ENCODE data around the gene IRF9. TPM values are rescaled to one million over a fixed set of nuclear protein-coding genes. Genes with fewer than 3 reads are reported as not detected.

Gene IRF9
- total and polyA plus RNA-seq, 2 of the 13 experiments (the other 11 are each of a cell fraction or from before 2014, with no cell fraction given) = 14.9 to 49.7 TPM

- TF ChIP-seq E2F2 (CRISPR knock-in tag; IDR thresholded peaks at IDR 0.05; ENCODE audit: borderline replicate concordance) (peak; percentile 15; the same call in 1 of the 2 replicates), ZSCAN25 (CRISPR knock-in tag; IDR thresholded peaks at IDR 0.05) (no peak), ZFP41 (CRISPR knock-in tag; IDR thresholded peaks at IDR 0.05; ENCODE audit: borderline replicate concordance) (peak; percentile 36; the same call in 1 of the 2 replicates), SP140L (CRISPR knock-in tag; IDR thresholded peaks at IDR 0.05; ENCODE audit: borderline replicate concordance) (no peak), GABPA (IDR thresholded peaks at IDR 0.05; ENCODE audit: low read depth, low read length) (no peak), GABPA (CRISPR knock-in tag; IDR thresholded peaks at IDR 0.05; ENCODE audit: low read depth) (no peak), SRSF9 (IDR thresholded peaks at IDR 0.05; ENCODE audit: borderline replicate concordance, insufficient read depth, low read depth, low read length, poor library complexity, severe bottlenecking) (no peak), ZNF256 (CRISPR knock-in tag; conservative IDR thresholded peaks at IDR 0.05) (0 out of 2 replicates have a peak, but pooled peaks have one; percentile 21), JUNB (CRISPR knock-in tag; IDR thresholded peaks at IDR 0.05; ENCODE audit: borderline replicate concordance) (no peak), ZNF768 (CRISPR knock-in tag; IDR thresholded peaks at IDR 0.05) (no peak), TSC22D2 (CRISPR knock-in tag; IDR thresholded peaks at IDR 0.05; ENCODE audit: borderline replicate concordance) (no peak), ZBTB25 (CRISPR knock-in tag; IDR thresholded peaks at IDR 0.05) (no peak), ZNF512B (CRISPR knock-in tag; IDR thresholded peaks at IDR 0.05; ENCODE audit: borderline replicate concordance) (peak; percentile 70; the same call in 1 of the 2 replicates), HNF1B (CRISPR knock-in tag; IDR thresholded peaks at IDR 0.05) (peak; percentile 65; the same call in 1 of the 2 replicates), ZNF543 (CRISPR knock-in tag; IDR thresholded peaks at IDR 0.05) (no peak), ZNF136 (CRISPR knock-in tag; IDR thresholded peaks at IDR 0.05; ENCODE audit: low read depth) (no peak), ZSCAN21 (CRISPR knock-in tag; IDR thresholded peaks at IDR 0.05; ENCODE audit: borderline replicate concordance) (no peak), IKZF4 (CRISPR knock-in tag; IDR thresholded peaks at IDR 0.05; ENCODE audit: borderline replicate concordance, low read depth, not compliant biosample characterization) (no peak), ZFYVE20 (CRISPR knock-in tag; IDR thresholded peaks at IDR 0.05; ENCODE audit: borderline replicate concordance, low read depth) (no peak), ZBTB46 (CRISPR knock-in tag; IDR thresholded peaks at IDR 0.05; ENCODE audit: borderline replicate concordance) (no peak)
Observed at GRCh38 chr14:24116128-24116814, 44.8 kb upstream of the IRF9 start (continued).

All from HepG2 (cell line).